Lower lobe of right lung (tissue), 2 donors: ENCODE measurements around the gene NCLN. TPM values are rescaled to one million over a fixed set of nuclear protein-coding genes. Genes with fewer than 3 reads are reported as not detected.
"Not testable (repeated sequence)": the region's sequence is repeated elsewhere in the genome, so short reads cannot be mapped to it uniquely, and the experiment has no call there.

ENCODE experiments used
- ATAC-seq, 2 donors: fragments of 200-7000 bp; cut with Tn5 transposase; one replicate each; pipeline ENCODE4 v1.9.1; 2020 to 2022; ENCODE audit warnings: mild to moderate bottlenecking in 2 of 2, moderate library complexity in 2 of 2
- DNase-seq: peaks from one replicate; pipeline ENCODE4 v3.0.0-alpha.2; 2020
- H3K27ac ChIP-seq: fragments of 200-600 bp; one replicate; pipeline ENCODE4 v1.8.0; 2022
- H3K27me3 ChIP-seq: fragments of 200-600 bp; one replicate; pipeline ENCODE4 v1.8.0; 2022; ENCODE audit warnings: low read depth
- H3K36me3 ChIP-seq: fragments of 200-600 bp; one replicate; pipeline ENCODE4 v1.8.0; 2022; ENCODE audit warnings: mild to moderate bottlenecking
- H3K4me1 ChIP-seq: fragments of 200-600 bp; one replicate; pipeline ENCODE4 v1.8.0; 2022
- H3K4me3 ChIP-seq: fragments of 200-600 bp; one replicate; pipeline ENCODE4 v1.8.0; 2022; ENCODE audit warnings: mild to moderate bottlenecking
- H3K9me3 ChIP-seq: fragments of 200-600 bp; one replicate; pipeline ENCODE4 v1.8.0; 2022
- CTCF ChIP-seq: fragments of 200-600 bp; IDR thresholded peaks from one replicate; pipeline ENCODE4 v1.8.0; 2022; ENCODE audit warnings: antibody characterized with exemption, mild to moderate bottlenecking
- intact Hi-C: fragments of 100-400 bp; cut with DNase I; formaldehyde crosslinking; loops from one replicate; pipeline ENCODE4 v1.11.0; 2022
- total RNA-seq: library from RNA; stranded (reverse); fragmentation: NEBNext Ultra II Directional; extraction: Animal tissue kit (Norgen Biotek cat#: 25700); gene quantifications from one replicate; pipeline ENCODE4 v1.2.1, GENCODE V29; 2021
- donor health status: DM: no; HTN: yes; CAD: no; lungs with severe emphysema.

The NCLN gene
- total RNA-seq, 1 donor from 2014 or later: 68.8 TPM

- intact Hi-C loops: no loop called here
- Histone ChIP-seq H3K27ac (no peak overlapping the region), H3K4me1 (peaks cover 29% of the 10 kb centered on the region), H3K9me3 (no peaks in the 10 kb centered on the region), H3K27me3 (no peaks in the 10 kb centered on the region), H3K4me3 (no peak overlapping the region), H3K36me3 (peaks cover 24% of the 10 kb centered on the region)
- DNase-seq (no peak), ATAC-seq (no peak)
- TF ChIP-seq CTCF: no peak
Observed at GRCh38 chr19:3190921-3191805, 5.4 kb downstream of the NCLN start.

GRCh38 chr19:3191806-3192104 lies 6.0 kb downstream of the NCLN start:
- Histone ChIP-seq H3K36me3 (peaks cover 30% of the 10 kb centered on the region), H3K4me1 (peaks cover 25% of the 10 kb centered on the region)
- H3K4me3 ChIP-seq, H3K9me3 ChIP-seq, ATAC-seq, H3K27ac ChIP-seq, intact Hi-C loops, DNase-seq, H3K27me3 ChIP-seq: not testable (repeated sequence)

- Histone ChIP-seq H3K27me3 (no peaks in the 10 kb centered on the region), H3K4me1 (peaks cover 20% of the 10 kb centered on the region), H3K4me3 (no peak overlapping the region), H3K36me3 (peaks cover 33% of the 10 kb centered on the region), H3K9me3 (no peaks in the 10 kb centered on the region), H3K27ac (no peak overlapping the region)
- TF ChIP-seq CTCF: no peak
- ATAC-seq: no peak
- intact Hi-C loops: no loop called here
- DNase-seq: no peak
Observed at GRCh38 chr19:3192228-3192635, 6.5 kb downstream of the NCLN start.

GRCh38 chr19:3192684-3193083 lies 7.0 kb downstream of the NCLN start:
- Histone ChIP-seq H3K27me3 (no peaks in the 10 kb centered on the region), H3K27ac (no peak overlapping the region), H3K4me1 (peaks cover 15% of the 10 kb centered on the region), H3K36me3 (peaks cover 33% of the 10 kb centered on the region), H3K4me3 (no peak overlapping the region), H3K9me3 (no peaks in the 10 kb centered on the region)
- DNase-seq: no peak
- no peak for ATAC-seq
- no peak for TF ChIP-seq CTCF
- intact Hi-C loops: no loop called here

- Histone ChIP-seq H3K36me3 (peaks cover 33% of the 10 kb centered on the region), H3K27ac (no peak overlapping the region), H3K4me3 (no peak overlapping the region), H3K4me1 (peaks cover 7% of the 10 kb centered on the region), H3K27me3 (no peaks in the 10 kb centered on the region), H3K9me3 (no peaks in the 10 kb centered on the region)
- ATAC-seq: no peak
- TF ChIP-seq CTCF: no peak
- no peak for DNase-seq
- intact Hi-C loops: no loop called here
Observed at GRCh38 chr19:3193256-3194105, 7.8 kb downstream of the NCLN start.
